Measurements from ENCODE around the gene ZNF385A.

ZNF385A gene

DNA sequence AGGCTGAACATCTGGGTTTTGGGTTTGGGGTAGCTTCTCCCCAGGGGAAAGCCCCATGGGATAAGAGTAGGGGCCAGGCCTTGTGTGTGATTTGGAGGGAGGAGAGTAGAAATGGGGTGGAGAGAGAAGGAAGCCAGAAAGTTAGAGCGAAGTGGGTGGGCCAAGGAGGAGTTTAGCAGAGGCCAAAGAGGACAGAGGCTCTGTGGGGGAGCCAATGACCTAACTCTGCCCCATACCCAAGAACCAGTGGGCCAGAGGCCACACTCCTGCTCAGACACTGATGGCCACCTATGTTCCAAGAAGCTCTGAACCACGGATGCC, 9.3 kb downstream of the ZNF385A start:
- TF ChIP-seq TAF1 (IDR thresholded peaks at IDR 0.05; ENCODE audit: borderline replicate concordance, insufficient read depth, low read length) (no peak), FOXP2 (optimal IDR thresholded peaks at IDR 0.05; ENCODE audit: borderline replicate concordance, extremely low read depth, extremely low read length, insufficient read depth) (no peak)
- TF ChIP-seq, protein P1, sequence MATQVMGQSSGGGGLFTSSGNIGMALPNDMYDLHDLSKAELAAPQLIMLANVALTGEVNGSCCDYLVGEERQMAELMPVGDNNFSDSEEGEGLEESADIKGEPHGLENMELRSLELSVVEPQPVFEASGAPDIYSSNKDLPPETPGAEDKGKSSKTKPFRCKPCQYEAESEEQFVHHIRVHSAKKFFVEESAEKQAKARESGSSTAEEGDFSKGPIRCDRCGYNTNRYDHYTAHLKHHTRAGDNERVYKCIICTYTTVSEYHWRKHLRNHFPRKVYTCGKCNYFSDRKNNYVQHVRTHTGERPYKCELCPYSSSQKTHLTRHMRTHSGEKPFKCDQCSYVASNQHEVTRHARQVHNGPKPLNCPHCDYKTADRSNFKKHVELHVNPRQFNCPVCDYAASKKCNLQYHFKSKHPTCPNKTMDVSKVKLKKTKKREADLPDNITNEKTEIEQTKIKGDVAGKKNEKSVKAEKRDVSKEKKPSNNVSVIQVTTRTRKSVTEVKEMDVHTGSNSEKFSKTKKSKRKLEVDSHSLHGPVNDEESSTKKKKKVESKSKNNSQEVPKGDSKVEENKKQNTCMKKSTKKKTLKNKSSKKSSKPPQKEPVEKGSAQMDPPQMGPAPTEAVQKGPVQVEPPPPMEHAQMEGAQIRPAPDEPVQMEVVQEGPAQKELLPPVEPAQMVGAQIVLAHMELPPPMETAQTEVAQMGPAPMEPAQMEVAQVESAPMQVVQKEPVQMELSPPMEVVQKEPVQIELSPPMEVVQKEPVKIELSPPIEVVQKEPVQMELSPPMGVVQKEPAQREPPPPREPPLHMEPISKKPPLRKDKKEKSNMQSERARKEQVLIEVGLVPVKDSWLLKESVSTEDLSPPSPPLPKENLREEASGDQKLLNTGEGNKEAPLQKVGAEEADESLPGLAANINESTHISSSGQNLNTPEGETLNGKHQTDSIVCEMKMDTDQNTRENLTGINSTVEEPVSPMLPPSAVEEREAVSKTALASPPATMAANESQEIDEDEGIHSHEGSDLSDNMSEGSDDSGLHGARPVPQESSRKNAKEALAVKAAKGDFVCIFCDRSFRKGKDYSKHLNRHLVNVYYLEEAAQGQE (IDR thresholded peaks at IDR 0.05; ENCODE audit: insufficient read depth in 1 of 2, low read depth in 2 of 2, low read length in 2 of 2) = no peak

DNA sequence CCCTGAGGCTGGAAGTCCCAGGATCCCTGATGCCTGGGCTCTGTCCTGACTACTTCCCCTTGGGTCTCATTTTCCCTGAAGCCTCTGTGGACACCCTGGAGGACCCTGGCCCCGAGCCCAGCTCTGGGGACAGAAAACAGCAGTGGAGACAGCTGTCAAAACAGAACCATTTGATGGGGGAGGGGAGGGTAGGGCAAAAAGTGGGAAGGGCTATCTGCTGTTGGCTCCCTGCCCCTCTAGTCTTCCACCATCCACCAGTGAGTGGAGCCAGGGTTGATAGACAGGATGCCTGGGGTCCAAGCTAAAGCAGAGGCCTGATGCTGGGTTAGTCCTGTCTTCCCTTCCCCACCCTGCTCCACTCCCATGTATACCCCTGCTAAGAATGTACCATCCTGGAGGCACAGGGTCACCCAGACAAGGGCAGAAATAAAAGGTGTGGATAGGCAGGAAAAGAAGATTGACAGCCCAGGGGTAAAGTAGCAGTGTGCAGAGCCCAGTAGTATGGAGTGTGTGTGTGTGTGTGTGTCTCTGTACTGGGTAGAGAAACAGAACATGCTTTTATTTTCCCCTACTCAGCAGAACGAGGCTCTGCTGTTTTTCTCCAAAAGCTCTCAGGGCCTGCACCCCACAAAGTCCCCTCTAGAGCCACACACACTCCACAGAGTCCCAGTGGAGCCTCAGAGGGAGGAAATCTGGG, 9.8 kb downstream of the ZNF385A start:
- TF ChIP-seq TAF1 (IDR thresholded peaks at IDR 0.05; ENCODE audit: borderline replicate concordance, insufficient read depth, low read length) = no peak
- no peak for TF ChIP-seq SIN3A (IDR thresholded peaks at IDR 0.05; ENCODE audit: borderline replicate concordance, insufficient read depth, low read length)
- no peak for TF ChIP-seq FOXP2 (optimal IDR thresholded peaks at IDR 0.05; ENCODE audit: borderline replicate concordance, extremely low read depth, extremely low read length, insufficient read depth)
- no peak for TF ChIP-seq POLR2AphosphoS5 (IDR thresholded peaks at IDR 0.05; ENCODE audit: low read depth, low read length)
- TF ChIP-seq, protein P1 (IDR thresholded peaks at IDR 0.05; ENCODE audit: insufficient read depth in 1 of 2, low read depth in 2 of 2, low read length in 2 of 2) = no peak

DNA sequence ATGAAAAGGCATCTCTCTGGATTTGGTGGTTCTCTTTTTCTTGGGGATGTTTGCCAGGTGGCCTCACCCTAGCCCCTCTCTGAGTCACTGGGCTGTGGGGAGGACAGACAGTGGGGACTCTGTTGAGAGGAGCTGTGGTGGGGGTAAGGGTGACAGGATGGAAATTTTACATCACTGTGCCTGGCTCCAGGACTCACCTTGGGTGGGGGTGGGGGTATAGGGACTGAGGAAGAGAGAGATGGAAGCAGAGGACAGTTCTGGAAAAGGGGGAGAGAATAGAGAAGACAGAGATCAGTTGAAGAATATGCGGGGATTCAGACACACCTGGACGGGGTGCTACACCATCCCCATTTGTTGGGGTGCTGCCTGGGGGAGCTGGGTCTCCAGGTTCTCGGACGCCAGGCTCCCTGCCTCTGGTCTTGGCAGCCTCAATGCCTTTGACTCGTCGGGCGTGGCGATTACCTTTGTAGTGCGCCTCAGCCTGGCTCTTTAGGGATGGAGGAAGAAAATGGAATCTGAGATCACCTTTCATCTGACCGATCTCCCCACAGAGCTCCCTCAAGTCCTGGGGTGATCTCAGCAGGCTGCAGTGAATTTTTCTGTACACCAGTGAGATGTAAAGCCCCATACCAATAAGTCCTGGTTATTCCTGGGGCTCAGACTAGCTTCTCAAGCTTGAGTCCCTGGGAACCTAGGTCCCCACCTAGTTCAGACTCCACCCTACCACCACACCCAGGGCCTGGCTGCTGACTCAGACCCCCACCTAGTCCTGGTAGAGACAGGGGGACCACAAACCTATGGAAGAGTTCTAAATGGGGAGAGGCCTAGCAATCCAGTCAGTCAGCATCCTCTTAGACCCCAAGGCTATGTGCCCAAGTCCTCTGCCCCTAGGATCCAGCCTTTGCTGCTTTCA, 10.6 kb downstream of the ZNF385A start:
- no peak for TF ChIP-seq TAF1 (IDR thresholded peaks at IDR 0.05; ENCODE audit: borderline replicate concordance, insufficient read depth, low read length)
- no peak for TF ChIP-seq SIN3A (IDR thresholded peaks at IDR 0.05; ENCODE audit: borderline replicate concordance, insufficient read depth, low read length)

DNA sequence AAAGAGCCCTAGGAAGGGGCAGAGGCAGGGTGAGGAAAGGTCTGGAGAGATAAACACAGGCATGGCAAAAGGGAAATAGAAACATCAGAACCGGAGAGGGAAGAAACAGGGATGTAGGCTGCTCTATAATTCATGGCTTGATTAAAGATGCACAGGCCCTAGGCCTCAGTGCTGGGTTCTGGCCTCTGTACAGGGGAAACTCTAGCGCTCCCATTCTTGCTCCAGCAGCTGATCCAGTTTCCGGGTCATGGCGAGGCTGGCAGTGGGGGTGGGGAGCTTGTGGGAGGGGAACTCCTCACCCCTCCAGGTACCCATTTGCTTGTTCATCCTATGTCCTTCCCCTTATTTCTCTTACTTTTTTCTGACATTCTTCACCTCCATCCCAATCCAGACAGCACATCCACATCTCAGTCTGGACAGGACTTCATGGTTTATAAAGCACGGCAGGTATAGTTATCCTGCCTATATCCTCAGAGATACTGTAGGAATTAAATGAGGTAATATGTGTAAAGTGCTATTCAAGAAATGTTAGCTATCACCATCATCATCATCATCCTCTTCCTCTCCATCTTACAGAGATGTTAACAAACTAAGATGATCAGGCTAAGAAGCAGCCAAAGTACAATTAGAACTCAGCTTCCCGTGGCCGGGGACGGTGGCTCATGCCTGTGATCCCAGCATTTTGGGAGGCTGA, 12.3 kb downstream of the ZNF385A start:
- TF ChIP-seq FOXP2 (optimal IDR thresholded peaks at IDR 0.05; ENCODE audit: borderline replicate concordance, extremely low read depth, extremely low read length, insufficient read depth) (no peak), SIN3A (IDR thresholded peaks at IDR 0.05; ENCODE audit: borderline replicate concordance, insufficient read depth, low read length) (no peak), POLR2AphosphoS5 (IDR thresholded peaks at IDR 0.05; ENCODE audit: low read depth, low read length) (no peak), TAF1 (IDR thresholded peaks at IDR 0.05; ENCODE audit: borderline replicate concordance, insufficient read depth, low read length) (no peak)
- TF ChIP-seq, protein P1 (IDR thresholded peaks at IDR 0.05; ENCODE audit: insufficient read depth in 1 of 2, low read depth in 2 of 2, low read length in 2 of 2) = no peak

DNA sequence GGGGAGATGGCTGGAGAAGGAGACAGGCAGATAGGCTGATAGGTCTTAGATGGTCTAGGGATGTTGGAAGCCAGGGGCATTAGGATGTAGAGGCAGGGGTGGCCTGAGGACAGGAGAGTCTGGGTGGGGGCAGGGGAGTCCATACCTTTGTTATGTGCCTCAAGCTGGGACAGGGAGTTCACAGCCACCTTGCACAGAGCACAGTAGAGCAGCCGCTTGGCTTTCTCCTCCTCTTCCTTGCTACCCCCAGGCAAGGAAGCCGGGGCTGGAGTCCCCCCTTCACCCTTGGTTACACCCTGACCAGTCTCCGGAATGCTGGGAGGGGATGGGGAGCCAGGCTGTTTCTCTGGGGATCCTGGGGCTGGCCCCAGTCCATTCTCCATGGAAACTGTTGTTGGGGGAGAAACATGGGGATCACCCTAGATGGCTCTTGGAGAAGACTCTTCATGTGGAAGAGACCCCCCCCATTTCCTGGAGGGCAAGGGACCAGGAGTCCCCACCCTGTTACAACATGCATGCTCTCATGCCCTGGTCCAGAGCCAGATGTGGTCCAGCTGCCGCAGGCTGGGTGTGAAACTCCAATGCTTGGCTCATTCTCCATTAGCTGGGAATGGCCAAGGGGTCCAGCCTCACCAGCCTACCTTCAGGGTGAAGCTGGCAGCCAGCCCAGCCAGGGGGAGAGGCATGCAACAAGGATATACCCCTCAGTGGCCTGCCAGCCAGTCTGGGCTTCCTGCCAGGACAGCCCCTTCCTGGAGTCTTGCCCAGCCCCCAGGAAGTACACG, 13.0 kb downstream of the ZNF385A start:
- TF ChIP-seq, protein P1 (IDR thresholded peaks at IDR 0.05; ENCODE audit: insufficient read depth in 1 of 2, low read depth in 2 of 2, low read length in 2 of 2) = no peak
- TF ChIP-seq POLR2AphosphoS5 (IDR thresholded peaks at IDR 0.05; ENCODE audit: low read depth, low read length) = no peak
- no peak for TF ChIP-seq SIN3A (IDR thresholded peaks at IDR 0.05; ENCODE audit: borderline replicate concordance, insufficient read depth, low read length)
- no peak for TF ChIP-seq FOXP2 (optimal IDR thresholded peaks at IDR 0.05; ENCODE audit: borderline replicate concordance, extremely low read depth, extremely low read length, insufficient read depth)
- no peak for TF ChIP-seq TAF1 (IDR thresholded peaks at IDR 0.05; ENCODE audit: borderline replicate concordance, insufficient read depth, low read length)

All from PFSK-1 (cell line).